Lower leg skin (tissue), 4 donors: ENCODE measurements around the gene TPSG1. TPM values are rescaled to one million over a fixed set of nuclear protein-coding genes. Genes with fewer than 3 reads are reported as not detected.
"Not testable (repeated sequence)": the region's sequence is repeated elsewhere in the genome, so short reads cannot be mapped to it uniquely, and the experiment has no call there.

Experiments
- DNase-seq, 2 donors: peaks; one replicate each; pipeline ENCODE4 v3.0.0-alpha.2; 2019; ENCODE audit warnings: low spot score in 2 of 2
- H3K4me3 ChIP-seq: fragments of 200-600 bp; sonication (generic); 2 replicates; pipeline ENCODE4 v1.5.1; 2017; ENCODE audit warnings: mild to moderate bottlenecking, low read depth; ENCODE audit not compliant: poor library complexity, severe bottlenecking
- POLR2A ChIP-seq, 2 donors: fragments of 450-650 bp; IDR thresholded peaks; one replicate each; pipeline ENCODE4 v1.6.1; 2016 to 2017; ENCODE audit warnings: antibody characterized with exemption in 2 of 2, mild to moderate bottlenecking in 1 of 2, moderate library complexity in 1 of 2
- WGBS, 2 donors: methylation state at CpG; one replicate each; pipeline ENCODE4 v1.1.5; 2018; 5-methylcytosine and 5-hydroxymethylcytosine counted together
- intact Hi-C: fragments of 100-400 bp; cut with DNase I; formaldehyde crosslinking; loops from one replicate; pipeline ENCODE4 v1.15.0; 2023; ENCODE audit warnings: low total_unique reads
- total RNA-seq, 4 donors: library from RNA; depleted of rRNA; stranded (reverse); fragments of >200 nt; gene quantifications; one replicate each; pipeline ENCODE4 v1.1.0, GENCODE V29; 2016
- TF ChIP-seq, protein P1 (sequence below), 3 donors: fragments of 450-650 bp; IDR thresholded peaks; one replicate each; pipeline ENCODE4 v1.5.1; 2016; ENCODE audit warnings: antibody characterized with exemption in 3 of 3, mild to moderate bottlenecking in 3 of 3, moderate library complexity in 2 of 3

Gene TPSG1
- total RNA-seq, 4 donors from 2014 or later: 0.32 to 1.5 (median 1.1) TPM; not detected in 1

DNA sequence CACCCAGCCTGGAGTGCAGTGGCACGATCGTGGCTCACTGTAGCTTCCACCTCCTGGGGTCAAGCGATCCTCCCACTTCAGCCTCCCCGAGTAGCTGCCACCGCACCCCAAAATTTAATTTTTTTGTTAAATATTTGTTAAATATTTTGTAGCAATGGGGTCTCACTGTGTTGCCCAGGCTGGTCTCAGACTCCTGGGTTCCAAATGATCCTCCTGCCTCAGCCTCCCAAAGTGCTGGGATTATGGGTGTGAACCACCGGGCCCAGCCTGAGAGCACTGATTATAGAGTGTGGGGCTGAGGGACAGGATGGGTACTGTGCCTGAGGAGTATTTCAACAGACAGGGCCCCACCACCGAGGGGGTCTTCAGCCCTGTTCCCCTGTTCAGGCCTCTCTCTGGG lies 35.6 kb downstream of the TPSG1 start:
- intact Hi-C loops: loop anchor here (10.0 kb wide), 1 partner anchor 355 kb away; no protein-coding TSS in a partner anchor
- no peak for TF ChIP-seq POLR2A (IDR thresholded peaks at IDR 0.05)
- TF ChIP-seq, protein P1, sequence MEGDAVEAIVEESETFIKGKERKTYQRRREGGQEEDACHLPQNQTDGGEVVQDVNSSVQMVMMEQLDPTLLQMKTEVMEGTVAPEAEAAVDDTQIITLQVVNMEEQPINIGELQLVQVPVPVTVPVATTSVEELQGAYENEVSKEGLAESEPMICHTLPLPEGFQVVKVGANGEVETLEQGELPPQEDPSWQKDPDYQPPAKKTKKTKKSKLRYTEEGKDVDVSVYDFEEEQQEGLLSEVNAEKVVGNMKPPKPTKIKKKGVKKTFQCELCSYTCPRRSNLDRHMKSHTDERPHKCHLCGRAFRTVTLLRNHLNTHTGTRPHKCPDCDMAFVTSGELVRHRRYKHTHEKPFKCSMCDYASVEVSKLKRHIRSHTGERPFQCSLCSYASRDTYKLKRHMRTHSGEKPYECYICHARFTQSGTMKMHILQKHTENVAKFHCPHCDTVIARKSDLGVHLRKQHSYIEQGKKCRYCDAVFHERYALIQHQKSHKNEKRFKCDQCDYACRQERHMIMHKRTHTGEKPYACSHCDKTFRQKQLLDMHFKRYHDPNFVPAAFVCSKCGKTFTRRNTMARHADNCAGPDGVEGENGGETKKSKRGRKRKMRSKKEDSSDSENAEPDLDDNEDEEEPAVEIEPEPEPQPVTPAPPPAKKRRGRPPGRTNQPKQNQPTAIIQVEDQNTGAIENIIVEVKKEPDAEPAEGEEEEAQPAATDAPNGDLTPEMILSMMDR (IDR thresholded peaks at IDR 0.05): no peak
- no peak for DNase-seq
- 67 to 72% methylated on average over 7 of the region's 7 CpGs for WGBS, 2 donors
- H3K4me3 ChIP-seq: no peak overlapping the region

DNA sequence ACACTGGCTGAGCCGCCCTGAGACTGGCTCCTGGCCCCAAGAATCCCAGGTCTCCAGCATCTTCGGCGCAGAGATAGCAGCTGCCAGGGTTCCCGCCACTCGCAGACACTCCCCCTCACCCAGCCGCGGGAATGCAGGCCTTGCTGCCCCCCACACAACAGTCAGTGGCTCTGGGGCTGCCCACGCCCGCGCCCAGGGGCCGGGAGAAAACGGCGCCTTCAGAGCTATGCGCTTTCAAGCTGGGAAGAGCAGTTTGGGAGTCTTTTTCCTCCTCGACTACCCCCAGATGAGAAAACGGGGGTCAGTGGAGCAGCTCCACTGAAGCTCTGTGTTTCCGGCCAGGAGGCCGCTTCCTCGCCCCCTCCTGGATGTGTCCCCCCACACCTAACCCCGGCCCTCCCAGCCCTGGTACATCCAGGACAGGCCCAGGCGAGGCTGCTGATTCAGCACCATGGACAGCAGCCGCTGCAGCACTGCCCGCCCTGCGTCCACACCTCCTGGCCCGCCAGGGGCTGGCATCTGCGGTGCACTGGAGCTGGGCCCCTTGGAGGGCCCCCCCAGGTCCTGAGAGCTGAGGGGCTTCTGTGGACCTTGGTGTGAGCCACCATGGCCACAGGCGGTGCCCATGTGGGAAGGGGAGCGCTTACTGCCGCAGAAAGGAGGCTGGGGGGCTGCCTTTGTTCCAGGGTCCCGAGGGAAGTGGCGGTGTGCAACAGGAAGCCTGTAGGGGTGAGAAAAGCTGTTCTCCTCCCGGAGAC lies 36.5 kb downstream of the TPSG1 start:
- no peak overlapping the region for H3K4me3 ChIP-seq
- TF ChIP-seq, protein P1 (IDR thresholded peaks at IDR 0.05): no peak
- TF ChIP-seq POLR2A (IDR thresholded peaks at IDR 0.05): no peak
- peak in 1 of 2 donors; percentile 90 for DNase-seq
- intact Hi-C loops: loop anchor here (10.0 kb wide), 1 partner anchor 354 kb away; no protein-coding TSS in a partner anchor
- 44 to 51% methylated on average over 20 of the region's 32 CpGs for WGBS, 2 donors

DNA sequence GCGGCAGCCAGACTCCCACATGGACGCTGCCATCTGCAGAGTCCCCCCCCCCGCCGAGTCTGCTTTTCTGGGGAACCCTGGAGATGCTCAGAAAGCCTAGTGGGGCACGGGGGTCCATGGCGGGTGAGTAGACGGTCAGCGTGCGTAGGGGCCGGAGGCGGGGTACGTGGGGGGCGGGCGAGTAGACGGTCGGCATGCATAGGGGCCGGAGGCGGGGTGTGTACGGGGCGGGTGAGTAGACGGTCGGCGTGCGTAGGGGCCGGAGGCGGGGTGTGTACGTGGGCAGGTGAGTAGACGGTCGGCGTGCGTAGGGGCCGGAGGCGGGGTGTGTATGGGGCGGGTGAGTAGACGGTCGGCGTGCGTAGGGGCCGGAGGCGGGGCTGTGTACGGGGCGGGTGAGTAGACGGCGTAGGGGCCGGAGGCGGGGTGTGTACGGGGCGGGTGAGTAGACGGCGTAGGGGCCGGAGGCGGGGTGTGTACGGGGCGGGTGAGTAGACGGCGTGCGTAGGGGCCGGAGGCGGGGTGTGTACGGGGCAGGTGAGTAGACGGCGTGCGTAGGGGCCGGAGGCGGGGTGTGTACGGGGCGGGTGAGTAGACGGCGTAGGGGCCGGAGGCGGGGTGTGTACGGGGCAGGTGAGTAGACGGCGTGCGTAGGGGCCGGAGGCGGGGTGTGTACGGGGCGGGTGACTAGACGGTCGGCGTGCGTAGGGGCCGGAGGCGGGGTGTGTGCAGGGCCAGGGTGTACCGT lies 39.4 kb downstream of the TPSG1 start:
- 93 to 95% methylated on average over 21 to 27 of the region's 86 CpGs for WGBS, 2 donors
- DNase-seq, H3K4me3 ChIP-seq: not testable (repeated sequence)
- intact Hi-C loops: loop anchor here (10.0 kb wide), 1 partner anchor 351 kb away; no protein-coding TSS in a partner anchor

DNA sequence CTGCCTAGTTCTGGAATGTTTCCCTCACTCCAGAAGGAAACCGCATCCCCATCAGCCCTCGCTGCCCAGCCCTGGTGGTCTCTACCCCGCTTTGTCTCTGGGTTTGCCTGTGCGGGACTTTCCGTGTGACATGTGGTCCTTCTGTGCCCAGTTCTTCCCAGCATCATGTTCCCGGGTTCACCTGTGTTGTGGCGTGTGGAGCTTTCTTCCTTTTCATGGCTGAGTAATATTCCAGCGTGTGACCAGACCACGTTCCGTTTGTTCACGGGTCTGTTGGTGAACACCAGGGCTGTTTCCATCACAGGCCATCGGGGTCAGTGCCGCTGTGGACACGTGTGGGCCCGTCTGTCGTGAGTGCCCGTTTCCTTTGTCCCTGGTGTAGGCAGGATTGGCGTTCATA lies 40.1 kb downstream of the TPSG1 start:
- TF ChIP-seq POLR2A (IDR thresholded peaks at IDR 0.05): no peak
- TF ChIP-seq, protein P1 (IDR thresholded peaks at IDR 0.05): no peak
- no peak overlapping the region for H3K4me3 ChIP-seq
- no peak for DNase-seq
- WGBS, 2 donors: 97 to 98% methylated on average over 18 of the region's 18 CpGs
- intact Hi-C loops: loop anchor here (10.0 kb wide), 1 partner anchor 350 kb away; no protein-coding TSS in a partner anchor

DNA sequence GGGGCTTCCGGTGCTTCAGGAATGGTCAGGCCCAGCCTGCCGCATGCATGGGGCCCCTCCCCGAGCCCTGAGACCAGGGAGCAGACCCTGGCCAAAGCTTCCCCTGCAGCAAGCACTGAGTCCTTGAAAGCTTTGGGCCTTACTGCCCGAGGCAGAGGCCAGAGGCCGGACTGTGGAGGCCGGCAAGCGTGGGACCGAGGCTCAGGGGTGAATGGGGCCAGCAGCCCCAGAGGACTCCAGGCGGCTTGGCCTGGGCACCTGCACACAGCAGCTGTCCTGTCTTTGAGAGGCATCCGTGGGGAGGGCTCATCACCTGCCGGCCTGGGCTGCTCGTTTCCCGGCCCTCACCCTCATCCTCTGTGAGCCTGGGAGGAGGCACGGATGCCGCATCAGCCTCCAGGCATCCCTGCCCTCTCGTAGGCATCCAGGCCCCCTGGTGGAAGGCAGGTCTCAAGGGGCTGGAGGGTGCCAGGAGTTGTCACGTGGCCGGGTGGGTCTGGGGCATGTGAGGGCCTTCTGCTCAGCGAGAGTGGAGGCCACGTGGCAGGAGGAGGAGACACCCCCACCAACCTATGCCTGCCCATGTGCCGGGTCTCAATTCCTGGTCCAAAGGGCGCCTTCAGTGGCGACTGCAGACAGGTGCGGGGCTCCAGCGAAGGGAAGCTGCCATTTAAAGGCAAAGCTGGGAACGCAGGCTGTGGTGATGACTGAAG lies 40.8 kb downstream of the TPSG1 start:
- intact Hi-C loops: loop anchor here (10.0 kb wide), 1 partner anchor 350 kb away; no protein-coding TSS in a partner anchor
- no peak for DNase-seq
- TF ChIP-seq, protein P1 (IDR thresholded peaks at IDR 0.05): no peak
- no peak for TF ChIP-seq POLR2A (IDR thresholded peaks at IDR 0.05)
- 80 to 81% methylated on average over 20 to 26 of the region's 26 CpGs for WGBS, 2 donors
- no peak overlapping the region for H3K4me3 ChIP-seq
